ENCODE data around the gene CAVIN2. TPM values are rescaled to one million over a fixed set of nuclear protein-coding genes. Genes with fewer than 3 reads are reported as not detected.

CAVIN2 gene
- total RNA-seq, 1 experiment from 2014 or later = 0.07 TPM

GRCh38 chr2:191840921-191841320 lies 6.0 kb downstream of the CAVIN2 start:
- ChIA-PET POLR2A (ENCODE audit: unreplicated experiment) (no interaction called here), CTCF (interaction anchor here (1.2 kb wide), 1 partner anchor 29 kb away, joined by 3 read pairs; no protein-coding TSS in a partner anchor)
- TF ChIP-seq, protein P1, sequence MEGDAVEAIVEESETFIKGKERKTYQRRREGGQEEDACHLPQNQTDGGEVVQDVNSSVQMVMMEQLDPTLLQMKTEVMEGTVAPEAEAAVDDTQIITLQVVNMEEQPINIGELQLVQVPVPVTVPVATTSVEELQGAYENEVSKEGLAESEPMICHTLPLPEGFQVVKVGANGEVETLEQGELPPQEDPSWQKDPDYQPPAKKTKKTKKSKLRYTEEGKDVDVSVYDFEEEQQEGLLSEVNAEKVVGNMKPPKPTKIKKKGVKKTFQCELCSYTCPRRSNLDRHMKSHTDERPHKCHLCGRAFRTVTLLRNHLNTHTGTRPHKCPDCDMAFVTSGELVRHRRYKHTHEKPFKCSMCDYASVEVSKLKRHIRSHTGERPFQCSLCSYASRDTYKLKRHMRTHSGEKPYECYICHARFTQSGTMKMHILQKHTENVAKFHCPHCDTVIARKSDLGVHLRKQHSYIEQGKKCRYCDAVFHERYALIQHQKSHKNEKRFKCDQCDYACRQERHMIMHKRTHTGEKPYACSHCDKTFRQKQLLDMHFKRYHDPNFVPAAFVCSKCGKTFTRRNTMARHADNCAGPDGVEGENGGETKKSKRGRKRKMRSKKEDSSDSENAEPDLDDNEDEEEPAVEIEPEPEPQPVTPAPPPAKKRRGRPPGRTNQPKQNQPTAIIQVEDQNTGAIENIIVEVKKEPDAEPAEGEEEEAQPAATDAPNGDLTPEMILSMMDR (conservative IDR thresholded peaks at IDR 0.05; ENCODE audit: low read depth, low read length) = no peak
- TF ChIP-seq EZH2 (IDR thresholded peaks at IDR 0.05; ENCODE audit: low read length, unreplicated experiment) (no peak), EZH2phosphoT487 (IDR thresholded peaks at IDR 0.05; ENCODE audit: borderline replicate concordance, low read length) (no peak)
- Histone ChIP-seq H3K79me2 (ENCODE audit: low read length) (no peaks in the 10 kb centered on the region), H3K9ac (ENCODE audit: low read length) (no peak overlapping the region), H3K4me1 (ENCODE audit: insufficient read depth, low read length) (no peaks in the 10 kb centered on the region; the same call in 1 of the 2 replicates), H3K9me2 (replicated peaks; ENCODE audit: low read length) (no peaks in the 10 kb centered on the region), H2AFZ (ENCODE audit: low read length) (no peak overlapping the region), H3K9me3 (ENCODE audit: low read length) (no peaks in the 10 kb centered on the region), H3K4me3 (ENCODE audit: low read length) (no peak overlapping the region), H3K4me2 (ENCODE audit: low read length) (no peak overlapping the region), H4K20me1 (ENCODE audit: low read length) (no peaks in the 10 kb centered on the region), H3K27ac (ENCODE audit: low read length) (no peak overlapping the region), H3K36me3 (ENCODE audit: low read depth, low read length) (no peaks in the 10 kb centered on the region), H3K27me3 (ENCODE audit: low read length) (no peaks in the 10 kb centered on the region), H3F3A (ENCODE audit: low read length, unreplicated experiment) (no peaks in the 10 kb centered on the region)
- ATAC-seq (no peak), DNase-seq (no peak)
- intact Hi-C loops (cut with micrococcal nuclease) = no loop called here
- BruUV-seq (replicated peaks) = no TSS peak

GRCh38 chr2:191839918-191840804 lies 6.7 kb downstream of the CAVIN2 start:
- BruUV-seq (replicated peaks) = no TSS peak

More at GRCh38 chr2:191839918-191840804, 6.7 kb downstream of the CAVIN2 start:
- no peak overlapping the region for H3K4me2 ChIP-seq (ENCODE audit: low read length)
- no peak overlapping the region for H3K27ac ChIP-seq (ENCODE audit: low read length)
- H2AFZ ChIP-seq (ENCODE audit: low read length) = no peak overlapping the region
- no peaks in the 10 kb centered on the region for H3K9me2 ChIP-seq (replicated peaks; ENCODE audit: low read length)
- POLR2A ChIA-PET (ENCODE audit: unreplicated experiment) = no interaction called here
- no peak for DNase-seq
- H4K20me1 ChIP-seq (ENCODE audit: low read length) = no peaks in the 10 kb centered on the region
- no peak overlapping the region for H3K9ac ChIP-seq (ENCODE audit: low read length)
- no peaks in the 10 kb centered on the region; the same call in 1 of the 2 replicates for H3K4me1 ChIP-seq (ENCODE audit: insufficient read depth, low read length)
- TF ChIP-seq, protein P1 (conservative IDR thresholded peaks at IDR 0.05; ENCODE audit: low read depth, low read length) = 0 out of 2 replicates have a peak, but pooled peaks have one; percentile 11
- TF ChIP-seq EZH2 (IDR thresholded peaks at IDR 0.05; ENCODE audit: low read length, unreplicated experiment) = no peak
- H3K27me3 ChIP-seq (ENCODE audit: low read length) = no peaks in the 10 kb centered on the region
- no peaks in the 10 kb centered on the region for H3K79me2 ChIP-seq (ENCODE audit: low read length)
- no peak overlapping the region for H3K4me3 ChIP-seq (ENCODE audit: low read length)
- ATAC-seq = no peak
- no peaks in the 10 kb centered on the region for H3F3A ChIP-seq (ENCODE audit: low read length, unreplicated experiment)
- H3K36me3 ChIP-seq (ENCODE audit: low read depth, low read length) = no peaks in the 10 kb centered on the region
- H3K9me3 ChIP-seq (ENCODE audit: low read length) = no peaks in the 10 kb centered on the region
- CTCF ChIA-PET = interaction anchor here (1.2 kb wide), 1 partner anchor 29 kb away, joined by 3 read pairs; no protein-coding TSS in a partner anchor
- intact Hi-C loops (cut with micrococcal nuclease) = no loop called here
